ENCODE measurements around the gene MRS2.
"Not testable (repeated sequence)": the region's sequence is repeated elsewhere in the genome, so short reads cannot be mapped to it uniquely, and the experiment has no call there.

Gene MRS2, protein sequence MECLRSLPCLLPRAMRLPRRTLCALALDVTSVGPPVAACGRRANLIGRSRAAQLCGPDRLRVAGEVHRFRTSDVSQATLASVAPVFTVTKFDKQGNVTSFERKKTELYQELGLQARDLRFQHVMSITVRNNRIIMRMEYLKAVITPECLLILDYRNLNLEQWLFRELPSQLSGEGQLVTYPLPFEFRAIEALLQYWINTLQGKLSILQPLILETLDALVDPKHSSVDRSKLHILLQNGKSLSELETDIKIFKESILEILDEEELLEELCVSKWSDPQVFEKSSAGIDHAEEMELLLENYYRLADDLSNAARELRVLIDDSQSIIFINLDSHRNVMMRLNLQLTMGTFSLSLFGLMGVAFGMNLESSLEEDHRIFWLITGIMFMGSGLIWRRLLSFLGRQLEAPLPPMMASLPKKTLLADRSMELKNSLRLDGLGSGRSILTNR

DNA sequence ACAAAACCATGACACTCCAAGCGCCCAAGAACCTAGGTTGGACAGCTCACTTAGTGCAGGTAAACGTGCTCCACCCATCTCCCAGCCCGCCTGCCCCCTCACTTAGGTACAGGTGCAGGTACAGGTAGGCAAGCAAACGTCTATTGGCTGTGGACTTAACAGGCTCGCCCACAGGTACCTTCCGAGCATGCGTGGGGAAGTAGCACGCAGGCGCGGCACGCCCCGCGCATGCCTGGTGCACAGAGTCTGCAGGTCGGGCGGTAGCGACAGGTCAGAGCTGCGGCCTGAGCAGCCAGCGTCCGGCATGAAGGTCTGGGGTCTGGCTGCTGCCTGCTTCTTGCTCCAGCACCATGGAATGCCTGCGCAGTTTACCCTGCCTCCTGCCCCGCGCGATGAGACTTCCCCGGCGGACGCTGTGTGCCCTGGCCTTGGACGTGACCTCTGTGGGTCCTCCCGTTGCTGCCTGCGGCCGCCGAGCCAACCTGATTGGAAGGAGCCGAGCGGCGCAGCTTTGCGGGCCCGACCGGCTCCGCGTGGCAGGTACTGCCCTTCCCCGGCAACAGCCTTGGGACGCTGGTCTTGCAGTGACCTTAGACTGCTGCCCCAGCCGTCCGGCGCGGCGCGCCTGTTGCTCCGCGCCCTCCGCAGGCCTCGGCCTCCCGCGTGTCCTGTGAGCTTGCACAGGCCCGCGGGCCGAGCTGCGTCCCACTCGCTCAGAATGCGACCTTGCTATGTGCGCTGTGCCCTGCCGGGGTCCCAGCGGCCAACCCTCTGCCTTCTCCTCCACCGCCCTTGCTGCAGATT lies at the start of gene MRS2:
Gene MRS2 (plus strand): TSS at position 240 of the 804 bp plus-strand sequence. CDS start 111 bp downstream, at position 351.
- DNase-seq (ENCODE audit: low spot score), result peak; percentile 93

DNA sequence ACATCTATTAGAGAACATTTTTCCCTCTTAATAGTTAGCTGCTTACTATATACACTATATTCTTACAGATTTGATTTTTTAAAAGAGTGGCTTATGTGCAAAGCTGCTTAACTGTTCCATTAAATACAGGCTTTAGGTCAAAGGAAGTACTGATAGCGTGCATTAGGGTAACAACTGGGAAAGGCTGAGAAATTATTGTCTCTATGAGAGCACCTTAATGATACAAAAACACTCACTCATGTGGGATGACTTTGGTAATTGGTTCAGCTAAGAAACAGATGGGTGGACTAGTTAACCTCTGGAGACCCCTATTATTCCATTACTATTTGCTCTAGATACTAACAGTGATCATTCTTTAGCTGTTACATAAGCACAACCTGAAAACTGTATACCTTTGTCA lies 48.9 kb upstream of the MRS2 start:
- DNase-seq (ENCODE audit: low spot score), result no peak

DNA sequence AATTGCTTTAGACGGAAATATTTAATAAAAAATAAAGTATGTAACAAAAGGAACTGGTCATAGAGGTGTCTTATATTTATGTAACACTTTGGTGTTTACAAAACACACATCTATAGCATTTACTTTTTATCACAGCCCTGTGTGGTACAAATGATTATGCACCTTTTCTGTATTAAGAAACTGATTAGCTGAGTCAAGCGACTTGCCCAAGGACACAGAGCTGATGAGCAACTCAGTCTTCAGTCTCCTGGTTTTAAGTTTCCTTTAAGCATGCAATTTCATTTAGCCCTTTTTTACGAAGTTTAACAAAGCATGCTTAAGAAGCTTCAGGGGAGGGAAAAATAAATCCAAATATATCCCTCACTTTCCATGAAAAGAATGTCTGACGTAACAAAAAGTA lies 47.3 kb upstream of the MRS2 start:
- DNase-seq (ENCODE audit: low spot score), result no peak

DNA sequence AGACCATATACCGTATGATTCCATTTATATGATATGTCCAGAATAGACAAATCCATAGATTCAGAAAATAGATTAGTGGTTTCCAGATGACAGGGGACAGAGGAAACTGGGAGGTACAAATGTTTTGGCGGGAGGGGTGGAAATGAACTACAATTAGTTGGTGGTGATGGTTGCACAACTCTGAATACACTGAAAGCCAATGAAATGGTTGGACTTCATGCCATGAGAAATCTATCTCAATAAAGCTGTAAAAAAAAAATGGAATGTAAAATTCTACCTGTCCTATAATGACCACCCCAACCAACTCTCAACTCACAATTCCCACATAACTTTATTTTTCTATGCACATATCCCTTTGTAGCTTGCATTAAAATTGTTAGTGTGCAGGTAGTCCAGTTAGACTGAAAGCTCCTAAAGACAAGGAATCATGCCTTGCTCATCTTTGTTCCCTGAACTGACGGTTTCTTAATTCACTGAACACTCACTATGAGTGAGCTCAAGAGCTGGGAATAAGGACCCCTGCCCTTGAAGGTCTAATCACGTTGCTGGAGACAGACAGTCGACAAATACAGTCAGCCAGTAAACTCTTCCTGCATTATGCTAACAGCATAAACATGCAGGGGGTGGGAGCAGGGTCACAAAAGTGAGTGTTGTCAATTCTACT lies 46.3 kb upstream of the MRS2 start:
- no peak for DNase-seq (ENCODE audit: low spot score)

DNA sequence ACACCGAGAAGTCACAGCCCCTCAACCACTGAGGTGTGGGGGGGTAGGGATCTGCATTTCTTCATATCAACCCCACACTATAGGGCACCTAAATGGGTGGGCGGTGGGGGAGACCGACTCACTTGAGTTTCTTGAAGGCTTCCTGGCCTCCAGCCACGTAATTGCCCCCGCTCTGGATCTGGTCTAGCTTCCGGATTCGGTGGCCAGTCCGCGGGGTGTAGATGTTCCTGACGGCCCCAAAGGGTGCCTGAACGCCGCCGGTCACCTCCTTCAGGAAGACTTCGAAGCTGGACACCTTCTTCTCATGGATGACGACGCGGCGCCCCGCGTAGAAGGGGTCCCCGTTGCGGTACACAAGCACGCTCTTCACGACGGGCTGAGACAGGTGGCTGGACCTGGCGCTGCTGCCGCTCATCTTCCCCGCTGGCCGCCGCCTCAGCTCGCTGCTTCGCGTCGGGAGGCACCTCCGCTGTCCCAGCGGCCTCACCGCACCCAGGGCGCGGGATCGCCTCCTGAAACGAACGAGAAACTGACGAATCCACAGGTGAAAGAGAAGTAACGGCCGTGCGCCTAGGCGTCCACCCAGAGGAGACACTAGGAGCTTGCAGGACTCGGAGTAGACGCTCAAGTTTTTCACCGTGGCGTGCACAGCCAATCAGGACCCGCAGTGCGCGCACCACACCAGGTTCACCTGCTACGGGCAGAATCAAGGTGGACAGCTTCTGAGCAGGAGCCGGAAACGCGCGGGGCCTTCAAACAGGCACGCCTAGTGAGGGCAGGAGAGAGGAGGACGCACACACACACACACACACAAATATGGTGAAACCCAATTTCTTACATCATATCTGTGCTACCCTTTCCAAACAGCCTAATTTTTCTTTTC lies 45.2 kb upstream of the MRS2 start, which contains the start of gene DCDC2:
Gene DCDC2 (minus strand): TSS at position 724 of the 883 bp plus-strand sequence. CDS start 309 bp downstream, at position 415.
- DNase-seq (ENCODE audit: low spot score), result peak; percentile 91

DNA sequence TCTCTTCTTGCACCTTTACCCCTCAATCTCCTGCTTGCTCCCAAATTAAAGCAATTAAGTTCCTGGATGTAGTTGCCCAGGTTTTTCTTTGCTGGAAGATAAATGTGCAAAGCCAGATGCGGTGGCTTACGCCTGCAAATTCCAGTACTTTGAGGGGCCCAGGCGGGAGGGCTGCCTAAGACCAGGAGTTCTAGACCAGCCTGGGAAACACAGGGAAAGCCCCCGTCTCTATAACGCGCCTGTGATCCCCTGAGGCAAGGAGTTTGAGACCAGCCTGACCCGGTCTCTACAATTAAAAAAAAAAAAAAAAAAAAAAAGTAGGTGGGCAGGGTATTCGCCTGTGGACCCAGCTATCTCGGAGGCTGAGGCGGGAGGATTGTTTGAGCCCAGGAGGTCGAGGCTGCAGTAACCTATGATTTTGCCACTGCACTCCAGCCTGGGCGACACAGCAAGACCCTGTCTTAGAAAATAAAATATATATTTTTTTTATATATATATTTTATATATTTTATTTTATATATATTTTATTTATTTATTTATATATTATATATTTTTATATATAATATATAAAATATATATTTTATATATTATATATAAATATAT lies 44.4 kb upstream of the MRS2 start:
- no peak for DNase-seq (ENCODE audit: low spot score)

DNA sequence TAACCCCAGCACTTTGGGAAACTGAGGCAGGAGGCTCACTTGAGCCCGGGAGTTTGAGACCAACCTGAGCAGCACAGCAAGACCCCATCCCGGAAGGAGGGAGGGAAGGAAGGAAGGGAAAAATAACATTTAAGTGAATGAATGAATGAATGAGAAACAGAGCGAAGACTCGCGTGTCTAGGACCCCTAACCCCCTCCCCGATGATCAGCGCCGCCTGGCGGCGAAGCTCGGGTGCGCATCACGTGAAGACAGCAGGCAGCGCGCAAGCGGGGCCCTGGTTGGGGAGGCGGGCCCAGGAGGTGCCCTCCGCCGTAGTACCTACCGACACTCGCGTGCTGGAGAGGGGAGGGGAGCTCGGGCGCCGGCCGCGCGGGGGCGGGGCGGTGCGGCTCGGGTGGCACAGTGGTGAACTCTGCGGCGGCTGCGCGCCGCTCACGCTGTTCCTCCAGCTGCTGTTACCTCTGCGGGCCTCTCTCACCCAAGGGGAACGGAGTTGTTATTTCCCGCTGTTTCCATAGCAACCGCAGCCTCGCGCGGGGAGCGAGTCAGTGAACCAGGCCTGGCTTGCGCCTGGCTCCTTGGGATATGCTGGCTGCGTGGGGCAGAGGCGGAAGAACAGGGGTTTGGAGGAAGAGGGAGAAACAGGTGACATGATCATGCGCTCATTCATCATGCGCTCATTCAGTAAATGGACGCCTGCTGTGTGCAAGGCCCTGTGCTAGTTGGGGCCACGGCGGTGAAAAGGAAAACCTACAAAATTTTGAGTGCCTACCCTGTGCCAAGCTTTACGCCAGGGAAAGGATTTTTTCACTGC lies 42.9 kb upstream of the MRS2 start:
- peak; percentile 81 for DNase-seq (ENCODE audit: low spot score)

DNA sequence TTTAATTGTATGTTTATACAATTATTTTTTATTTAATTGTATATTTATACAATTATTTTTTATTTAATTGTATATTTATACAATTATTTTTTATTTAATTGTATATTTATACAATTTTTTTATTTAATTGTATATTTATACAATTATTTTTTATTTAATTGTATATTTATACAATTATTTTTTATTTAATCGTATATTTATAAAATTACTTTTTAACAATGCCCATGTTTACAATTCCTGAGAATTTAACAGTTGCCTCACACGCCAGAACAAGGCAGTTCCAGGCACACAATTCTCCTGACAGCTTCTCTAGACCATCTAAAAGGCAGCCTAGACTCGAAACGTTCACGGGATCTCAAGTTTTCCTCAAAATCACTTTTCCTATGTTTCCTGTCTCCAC lies 40.4 kb upstream of the MRS2 start:
- DNase-seq (ENCODE audit: low spot score), result not testable (repeated sequence)

DNA sequence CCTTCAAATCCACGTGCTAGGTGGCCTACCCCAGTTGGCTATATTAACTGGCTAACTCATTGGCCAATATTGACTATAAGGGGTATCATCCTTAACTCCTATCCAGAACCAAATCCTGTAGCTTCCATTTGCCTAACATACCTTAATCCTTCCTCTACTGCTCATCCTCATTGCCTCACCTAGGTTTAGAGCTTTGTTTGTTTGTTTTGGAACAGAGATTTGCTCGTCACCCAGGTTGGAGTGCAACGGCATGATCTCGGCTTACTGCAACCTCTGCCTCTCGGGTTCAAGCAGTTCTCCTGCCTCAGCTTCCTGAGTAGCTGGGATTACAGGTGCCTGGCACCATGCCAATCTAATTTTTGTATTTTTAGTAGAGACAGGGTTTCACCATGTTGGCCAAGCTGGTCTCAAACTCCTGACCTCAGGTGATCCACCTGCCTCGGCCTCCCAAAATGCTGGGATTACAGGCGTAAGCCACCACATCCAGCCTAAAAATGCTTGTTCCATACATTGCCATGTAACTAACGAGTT lies 37.6 kb upstream of the MRS2 start:
- DNase-seq (ENCODE audit: low spot score), result not testable (repeated sequence)

DNA sequence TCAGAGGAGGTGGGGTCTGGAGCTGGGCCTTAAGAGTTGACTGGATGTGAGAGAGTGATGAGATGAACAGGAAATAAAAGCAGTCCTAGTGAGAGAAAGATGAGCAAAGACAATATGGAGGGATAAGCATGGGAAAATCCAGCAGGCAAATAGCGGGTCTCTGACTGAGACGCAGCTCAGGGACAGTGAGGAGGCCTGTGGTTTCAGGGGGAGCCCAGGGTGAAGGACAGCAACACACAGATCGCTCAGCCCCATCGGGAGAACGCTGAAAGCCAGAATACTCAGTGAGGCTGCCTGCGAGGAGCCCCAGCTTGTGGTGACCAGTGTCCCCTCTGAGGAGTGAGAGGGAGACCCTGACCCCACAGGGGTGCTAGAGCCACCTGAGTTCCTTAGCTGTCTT lies 28.1 kb upstream of the MRS2 start:
- no peak for DNase-seq (ENCODE audit: low spot score)

DNA sequence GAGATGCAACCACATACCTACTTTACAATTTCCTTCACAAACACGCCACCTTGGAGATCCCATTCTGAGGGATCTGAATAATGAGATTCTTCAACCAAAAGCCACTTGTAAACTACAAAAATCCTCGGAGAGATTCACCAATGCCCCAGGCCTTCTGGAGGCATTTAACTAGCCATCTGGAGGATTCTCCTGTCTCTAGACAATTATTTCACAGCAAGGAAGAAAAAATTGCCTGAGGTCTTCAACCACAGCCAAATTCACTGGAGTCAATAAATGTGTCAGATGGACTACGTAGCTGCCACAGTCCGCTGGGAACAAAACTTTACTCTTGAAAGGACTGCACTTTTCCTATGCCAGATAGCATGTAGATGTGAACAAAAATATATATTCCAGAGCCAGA lies 25.9 kb upstream of the MRS2 start:
- DNase-seq (ENCODE audit: low spot score), result no peak

DNA sequence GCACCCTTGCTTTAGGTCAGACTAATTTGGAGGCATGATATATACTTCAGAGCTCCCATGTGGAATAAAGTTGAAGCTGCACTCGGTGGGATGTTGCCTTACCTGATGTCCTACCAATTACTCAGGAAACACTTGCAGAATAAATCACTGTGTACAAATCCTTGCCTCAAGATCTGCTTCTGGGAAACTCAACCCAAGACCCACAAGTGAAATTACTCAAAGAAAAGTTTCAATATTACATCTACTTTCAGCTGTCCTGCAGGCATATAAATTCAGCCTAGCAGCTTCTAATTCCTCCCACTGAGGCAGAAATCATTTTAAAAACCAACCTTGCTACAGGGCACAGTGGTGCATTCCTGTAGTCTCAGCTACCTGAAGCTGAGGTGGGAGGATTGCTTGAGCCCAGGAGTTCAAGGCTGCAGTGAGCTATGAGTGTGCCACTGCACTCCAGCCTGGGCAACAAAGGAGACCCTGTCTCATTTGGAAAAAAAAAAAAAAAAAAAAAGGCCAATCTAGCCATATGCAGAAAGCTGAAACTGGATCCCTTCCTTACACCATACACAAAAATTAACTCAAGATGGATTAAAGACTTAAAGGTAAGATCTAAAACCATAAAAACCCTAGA lies 24.2 kb upstream of the MRS2 start:
- no peak for DNase-seq (ENCODE audit: low spot score)

DNA sequence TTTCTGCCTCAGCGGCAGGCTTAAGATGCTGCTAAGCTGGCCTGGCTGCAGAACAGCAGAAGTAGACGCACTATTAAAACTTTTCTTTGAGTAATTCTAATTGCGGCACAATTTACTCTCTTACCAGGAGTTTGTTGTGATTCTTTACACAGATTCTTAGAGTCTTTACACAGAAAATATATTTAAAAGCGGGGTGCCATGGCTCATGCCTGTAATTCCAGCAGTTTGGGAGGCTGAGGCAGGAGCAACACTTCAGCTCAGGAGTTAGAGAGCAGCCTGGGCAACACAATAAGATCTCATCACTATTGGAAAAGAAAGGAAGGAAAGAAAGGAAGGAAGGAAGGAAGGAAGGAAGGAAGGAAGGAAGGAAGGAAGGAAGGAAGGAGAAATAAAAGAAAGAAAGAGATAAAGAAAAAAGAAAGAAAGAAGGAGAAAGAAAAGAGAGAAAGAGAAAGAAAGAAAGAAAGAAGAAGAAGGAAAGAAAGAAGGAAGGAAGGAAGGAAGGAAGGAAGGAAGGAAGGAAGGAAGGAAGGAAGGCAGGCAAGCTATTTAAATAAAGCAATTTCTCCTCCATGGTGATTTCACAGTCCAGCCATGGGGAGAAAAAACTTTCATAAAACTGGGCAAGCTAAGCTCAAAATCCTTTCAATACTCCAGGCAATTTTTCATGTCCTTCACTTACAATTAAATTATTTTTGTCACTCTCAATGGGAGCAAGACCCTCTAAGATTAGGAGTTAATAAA lies 21.1 kb upstream of the MRS2 start:
- no peak for DNase-seq (ENCODE audit: low spot score)

DNA sequence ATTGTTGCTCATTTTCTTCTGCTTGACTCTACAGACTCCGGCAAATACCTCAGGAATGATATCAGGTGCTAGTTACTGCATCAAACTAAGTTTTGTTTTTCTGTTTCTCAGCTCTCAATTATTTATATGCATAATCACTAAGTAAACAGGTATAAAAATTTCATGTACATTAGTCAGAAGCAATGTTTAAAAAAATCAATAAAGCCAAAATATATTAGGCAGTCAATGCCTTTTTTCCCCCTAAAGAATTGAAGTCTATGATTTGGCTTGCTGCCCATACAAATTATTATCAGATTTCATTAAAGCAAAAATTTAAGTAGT lies 20.6 kb upstream of the MRS2 start:
- no peak for DNase-seq (ENCODE audit: low spot score)

DNA sequence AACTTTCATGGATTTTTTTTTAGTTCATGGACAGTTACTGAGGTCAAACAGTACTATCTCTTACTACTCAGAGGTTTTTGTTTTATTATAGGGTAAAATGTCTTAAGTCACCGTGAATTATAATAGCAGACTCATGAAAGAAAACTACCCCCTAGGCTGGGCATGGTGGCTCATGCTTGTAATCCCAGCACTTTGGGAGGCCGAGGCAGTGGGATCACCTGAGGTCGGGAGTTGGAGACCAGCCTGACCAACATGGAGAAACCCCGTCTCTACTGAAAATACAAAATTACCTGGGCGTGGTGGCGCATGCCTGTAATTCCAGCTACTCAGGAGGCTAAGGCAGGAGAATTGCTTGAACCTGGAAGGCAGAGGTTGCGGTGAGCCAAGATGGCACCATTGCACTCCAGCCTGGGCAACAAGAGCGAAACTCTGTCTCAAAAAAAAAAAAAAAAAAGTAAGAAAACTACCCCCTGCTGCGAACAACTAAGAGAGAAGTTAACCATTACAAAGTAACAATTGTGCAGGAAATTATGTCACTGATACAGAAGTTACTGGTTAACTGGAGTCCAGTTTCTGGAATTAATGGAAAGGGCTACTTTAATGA lies 19.7 kb upstream of the MRS2 start:
- DNase-seq (ENCODE audit: low spot score), result not testable (repeated sequence)

DNA sequence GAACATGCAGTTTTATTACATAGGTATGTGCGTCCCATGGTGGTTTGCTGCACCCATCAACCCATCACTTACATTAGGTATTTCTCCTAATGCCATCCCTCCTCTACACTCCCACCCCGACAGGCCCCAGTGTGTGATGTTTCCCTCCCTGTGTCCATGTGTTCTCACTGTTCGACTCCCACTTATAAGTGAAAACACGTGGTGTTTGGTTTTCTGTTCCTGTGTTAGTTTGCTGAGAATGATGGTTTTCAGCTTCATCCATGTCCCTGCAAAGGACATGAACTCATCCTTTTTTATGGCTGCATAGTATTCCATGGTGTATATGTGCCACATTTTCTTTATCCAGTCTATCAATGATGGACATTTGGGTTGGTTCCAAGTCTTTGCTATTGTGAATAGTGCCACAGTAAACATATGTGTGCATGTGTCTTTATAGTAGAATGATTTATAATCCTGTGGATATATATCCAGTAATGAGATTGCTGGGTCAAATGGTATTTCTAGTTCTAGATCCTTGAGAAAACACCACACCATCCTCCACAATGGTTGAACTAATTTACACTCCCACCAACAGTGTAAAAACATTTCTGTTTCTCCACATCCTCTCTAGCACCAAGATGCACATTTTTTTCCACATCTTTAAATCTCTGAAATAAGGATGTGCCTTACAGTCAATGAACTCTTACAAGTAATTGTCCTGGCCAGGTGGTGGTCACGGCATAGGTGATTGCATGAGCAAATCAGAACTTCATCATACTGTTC lies 18.2 kb upstream of the MRS2 start:
- not testable (repeated sequence) for DNase-seq (ENCODE audit: low spot score)

DNA sequence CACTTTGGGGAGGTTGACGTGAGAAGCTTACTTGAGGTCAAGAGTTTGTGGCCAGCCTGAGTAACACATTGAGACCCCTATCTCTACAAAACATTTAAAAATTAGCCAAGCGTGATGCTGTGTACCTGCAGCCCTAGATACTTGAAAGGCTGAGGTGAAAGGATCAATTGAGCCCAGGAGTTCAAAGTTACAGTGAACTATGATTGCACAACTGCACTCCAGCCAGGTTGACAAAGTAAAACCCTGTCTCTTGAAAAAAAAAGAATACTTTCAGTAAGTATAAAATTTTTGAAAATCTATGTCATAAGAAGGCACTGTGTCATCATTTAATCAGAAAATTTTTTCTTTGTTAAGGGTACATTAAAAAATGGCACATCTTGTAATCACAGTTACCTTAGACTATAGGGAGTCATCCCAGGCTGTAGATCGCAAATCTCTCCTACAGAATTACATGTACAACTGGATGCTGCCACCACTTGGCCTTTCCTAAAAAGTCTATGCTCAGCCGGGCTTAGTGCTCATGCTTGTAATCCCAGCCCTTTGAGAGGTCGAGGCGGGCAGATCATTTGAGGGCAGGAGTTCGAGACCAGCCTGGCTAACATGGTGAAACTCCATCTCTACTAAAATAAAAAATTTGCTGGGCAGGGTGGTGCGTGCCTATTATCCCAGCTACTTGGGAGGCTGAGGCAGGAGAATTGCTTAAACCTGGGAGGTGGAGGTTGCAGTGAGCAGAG lies 17.0 kb upstream of the MRS2 start:
- DNase-seq (ENCODE audit: low spot score), result no peak

Measured in SW480 (cell line).